OCI-LY3 (cell line): Measurements from ENCODE around the gene UGT1A10.

Source experiments
- H2AFZ ChIP-seq: fragments of 200-600, 300-600 bp; shearing (Covaris generic); 2 replicates; pipeline ENCODE4 v1.6.0; 2014; ENCODE audit warnings: antibody characterized with exemption, low read depth, low read length
- H3K27ac ChIP-seq: fragments of 200-600, 300-600 bp; sonication (generic); 2 replicates; pipeline ENCODE4 v1.5.1; 2014; ENCODE audit warnings: mild to moderate bottlenecking, low read length, moderate library complexity, mixed read lengths
- H3K27me3 ChIP-seq: fragments of 200-600, 300-600 bp; sonication (generic); 2 replicates; pipeline ENCODE4 v1.6.1; 2014; ENCODE audit warnings: low read depth, low read length, mixed read lengths
- H3K36me3 ChIP-seq: fragments of 200-600, 300-600 bp; sonication (generic); replicated peaks from 2 replicates; pipeline ENCODE3; 2014; ENCODE audit warnings: low read depth, low read length, mixed read lengths
- H3K4me1 ChIP-seq: fragments of 300-600, 200-600 bp; sonication (generic); 2 replicates; pipeline ENCODE4 v1.6.1; 2014; ENCODE audit warnings: low read length, mixed read lengths
- H3K4me2 ChIP-seq: fragments of 200-600, 300-600 bp; sonication (generic); 2 replicates; pipeline ENCODE4 v1.6.1; 2014; ENCODE audit warnings: low read length, mixed read lengths
- H3K4me3 ChIP-seq: fragments of 300-600, 200-600 bp; sonication (generic); 2 replicates; pipeline ENCODE4 v1.5.1; 2014; ENCODE audit warnings: antibody characterized with exemption, mild to moderate bottlenecking, low read length, moderate library complexity
- H3K79me2 ChIP-seq: fragments of 300-600, 200-600 bp; shearing (Covaris generic); 2 replicates; pipeline ENCODE4 v1.6.1; 2014; ENCODE audit warnings: mild to moderate bottlenecking, low read length, mixed read lengths
- H3K9ac ChIP-seq: fragments of 300-600, 200-600 bp; shearing (Covaris generic); 2 replicates; pipeline ENCODE4 v1.6.0; 2014; ENCODE audit warnings: mild to moderate bottlenecking, low read length, moderate library complexity
- H3K9me3 ChIP-seq: fragments of 200-600, 300-600 bp; shearing (Covaris generic); 2 replicates; pipeline ENCODE4 v1.6.1; 2014; ENCODE audit warnings: low read length, mixed read lengths; ENCODE audit not compliant: insufficient read depth
- H4K20me1 ChIP-seq: fragments of 200-600, 300-600 bp; sonication (generic); 2 replicates; pipeline ENCODE4 v1.6.1; 2016; ENCODE audit warnings: low read length, mixed read lengths; ENCODE audit not compliant: insufficient read depth
- CTCF ChIP-seq: fragments of 200-600, 300-600 bp; sonication (generic); IDR thresholded peaks from 2 replicates; pipeline ENCODE4 v1.5.1; 2014; ENCODE audit warnings: antibody characterized with exemption, low read length, low read depth
- EZH2phosphoT487 ChIP-seq: fragments of 200-600 bp; shearing (Covaris generic); IDR thresholded peaks from 2 replicates; pipeline ENCODE4 v1.6.1; 2018; ENCODE audit warnings: antibody characterized with exemption, mixed run types, low read depth

The UGT1A10 gene

GRCh38 chr2:233760043-233760442, 123.8 kb downstream of the UGT1A10 start, which contains the start of gene UGT1A1:
Gene UGT1A1 (plus strand): TSS chr2:233760270. CDS start chr2:233760288, 18 bp downstream.
- H3K79me2 ChIP-seq, result no peaks in the 10 kb centered on the region
- no peak within 1 kb of the TSS for H3K4me3 ChIP-seq
- H3K27ac ChIP-seq, result no peak within 1 kb of the TSS
- H2AFZ ChIP-seq, result no peak within 1 kb of the TSS
- H3K9ac ChIP-seq, result no peak within 1 kb of the TSS
- TF ChIP-seq CTCF (no peak), EZH2phosphoT487 (no peak)
- H3K27me3 ChIP-seq, result peaks cover 11% of the 10 kb centered on the region; the same call in 1 of the 2 replicates
- H3K9me3 ChIP-seq, result no peaks in the 10 kb centered on the region
- H3K36me3 ChIP-seq, result no peaks in the 10 kb centered on the region
- no peaks in the 10 kb centered on the region for H4K20me1 ChIP-seq
- H3K4me1 ChIP-seq, result no peaks in the 10 kb centered on the region
- H3K4me2 ChIP-seq, result no peak within 1 kb of the TSS

DNA sequence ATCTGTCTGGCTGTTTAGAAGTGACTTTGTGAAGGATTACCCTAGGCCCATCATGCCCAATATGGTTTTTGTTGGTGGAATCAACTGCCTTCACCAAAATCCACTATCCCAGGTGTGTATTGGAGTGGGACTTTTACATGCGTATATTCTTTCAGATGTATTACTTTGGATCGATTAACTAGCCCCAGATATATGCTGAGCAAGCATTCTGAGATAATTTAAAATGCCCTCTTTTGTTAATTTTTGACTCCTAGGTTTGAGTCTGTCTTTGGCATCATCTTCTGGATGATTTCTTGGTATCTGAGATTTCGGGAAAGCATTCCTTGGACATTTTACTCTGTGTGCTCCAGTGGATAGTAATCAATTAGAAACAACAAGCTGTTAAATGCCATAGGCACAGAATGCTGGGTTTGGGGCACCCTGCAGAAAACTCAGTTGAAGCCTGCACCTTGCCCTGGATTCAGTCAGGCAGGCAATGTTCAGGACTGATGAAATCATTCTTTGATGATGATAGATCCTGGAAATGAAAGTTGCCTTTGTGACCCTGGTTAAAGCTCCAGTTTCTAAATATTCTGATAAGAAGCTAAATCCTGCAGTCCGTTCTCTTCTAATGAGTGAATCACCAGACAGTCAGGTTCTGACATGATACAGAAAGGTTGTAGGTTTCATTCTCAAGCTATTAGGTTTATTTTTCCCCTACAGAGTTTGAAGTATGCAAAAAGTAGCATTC, 125.0 kb downstream of the UGT1A10 start:
- no peaks in the 10 kb centered on the region for H4K20me1 ChIP-seq

GRCh38 chr2:233764264-233764663, 128.0 kb downstream of the UGT1A10 start:
- Histone ChIP-seq H2AFZ (no peak overlapping the region), H3K27ac (no peak overlapping the region), H4K20me1 (no peaks in the 10 kb centered on the region), H3K4me3 (no peak overlapping the region), H3K36me3 (no peaks in the 10 kb centered on the region), H3K4me1 (no peaks in the 10 kb centered on the region), H3K4me2 (no peak overlapping the region), H3K79me2 (no peaks in the 10 kb centered on the region), H3K9me3 (no peaks in the 10 kb centered on the region), H3K9ac (no peak overlapping the region), H3K27me3 (peaks cover 11% of the 10 kb centered on the region; the same call in 1 of the 2 replicates)
- TF ChIP-seq EZH2phosphoT487 (no peak), CTCF (no peak)

More for the DNA sequence above, 125.0 kb downstream of the UGT1A10 start:
- Histone ChIP-seq H3K36me3 (no peaks in the 10 kb centered on the region), H2AFZ (no peak overlapping the region), H3K79me2 (no peaks in the 10 kb centered on the region), H3K4me2 (no peak overlapping the region), H3K4me1 (no peaks in the 10 kb centered on the region), H3K27ac (no peak overlapping the region), H3K27me3 (peaks cover 11% of the 10 kb centered on the region; the same call in 1 of the 2 replicates), H3K9me3 (no peaks in the 10 kb centered on the region), H3K9ac (no peak overlapping the region), H3K4me3 (no peak overlapping the region)
- TF ChIP-seq EZH2phosphoT487, result no peak
- no peak for TF ChIP-seq CTCF

DNA sequence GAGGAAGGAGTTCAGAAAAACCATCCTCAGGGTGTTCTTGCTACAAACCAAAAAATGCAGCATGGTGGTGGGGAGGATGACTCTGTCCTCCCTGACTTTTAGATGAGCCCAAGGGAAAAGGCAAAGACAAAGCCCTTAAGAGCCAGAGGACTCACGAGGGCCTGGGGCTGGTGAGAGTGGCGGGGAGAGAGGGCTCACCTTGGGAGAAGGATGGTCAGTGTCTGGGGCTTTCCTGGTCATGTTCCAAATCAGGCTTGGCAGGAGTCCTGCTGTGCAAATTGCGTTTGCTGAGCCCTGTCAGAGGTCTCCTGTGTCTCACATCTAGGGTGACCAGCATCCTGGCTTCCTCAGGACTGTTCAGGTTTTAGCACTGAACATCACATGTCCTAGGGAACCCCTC, 128.5 kb downstream of the UGT1A10 start:
- Histone ChIP-seq H2AFZ (no peak overlapping the region), H3K9ac (no peak overlapping the region), H3K9me3 (no peaks in the 10 kb centered on the region), H4K20me1 (no peaks in the 10 kb centered on the region), H3K27me3 (peaks cover 11% of the 10 kb centered on the region; the same call in 1 of the 2 replicates), H3K27ac (no peak overlapping the region), H3K36me3 (no peaks in the 10 kb centered on the region), H3K79me2 (no peaks in the 10 kb centered on the region), H3K4me1 (no peaks in the 10 kb centered on the region), H3K4me2 (no peak overlapping the region), H3K4me3 (no peak overlapping the region)
- TF ChIP-seq EZH2phosphoT487, result no peak
- no peak for TF ChIP-seq CTCF
